Measurements from ENCODE around the gene TCEAL9. TPM values are rescaled to one million over a fixed set of nuclear protein-coding genes. Genes with fewer than 3 reads are reported as not detected.

Gene TCEAL9
- total and polyA plus RNA-seq, 2 of the 4 experiments (the other 2 are of a cell fraction), result 20.3 to 111 TPM

- H3K56ac ChIP-seq (ENCODE audit: extremely low read depth, insufficient read depth, low read length), result no peak overlapping the region
- no peaks in the 10 kb centered on the region for H4K20me1 ChIP-seq (ENCODE audit: insufficient read depth, low read length)
- no peak overlapping the region for H3K4me3 ChIP-seq (ENCODE audit: insufficient read depth, low read depth, low read length)
- TF ChIP-seq RCOR1 (IDR thresholded peaks at IDR 0.05; ENCODE audit: insufficient replicate concordance, low read length) (no peak), CHD1 (IDR thresholded peaks at IDR 0.05; ENCODE audit: low read depth, low read length) (no peak), MXI1 (IDR thresholded peaks at IDR 0.05; ENCODE audit: borderline replicate concordance, low read depth, low read length) (no peak), MAZ (IDR thresholded peaks at IDR 0.05; ENCODE audit: borderline replicate concordance, low read depth, low read length) (no peak), ELK1 (IDR thresholded peaks at IDR 0.05; ENCODE audit: borderline replicate concordance, low read depth, low read length) (no peak), CTCF (conservative IDR thresholded peaks at IDR 0.05; ENCODE audit: low read depth, low read length) (no peak)
- no peaks in the 10 kb centered on the region for H3K4me1 ChIP-seq (ENCODE audit: control insufficient read depth, insufficient read depth, low read length)
- H2BK120ac ChIP-seq (ENCODE audit: low read depth, low read length), result no peak overlapping the region
- H3K14ac ChIP-seq (replicated peaks; ENCODE audit: low read depth, low read length), result no peak overlapping the region
- H2BK5ac ChIP-seq (ENCODE audit: low read depth, low read length, poor library complexity, severe bottlenecking), result no peak overlapping the region
- no peaks in the 10 kb centered on the region for H3K9me1 ChIP-seq (ENCODE audit: insufficient read depth, low read length)
- no peaks in the 10 kb centered on the region for H3K36me3 ChIP-seq (ENCODE audit: control insufficient read depth, insufficient read depth, low read length)
- WGBS, 2 experiments (ENCODE audit: extremely low coverage in 2 of 2, insufficient read length in 1 of 2), result 60% methylated on average over 2 of the region's 32 CpGs; no CpG with 5 or more reads in 1 of the 2 experiments
- no peak overlapping the region for H2AK9ac ChIP-seq (replicated peaks; ENCODE audit: low read depth, low read length, poor library complexity)
- no peak overlapping the region for H3K4me2 ChIP-seq (ENCODE audit: low read depth, low read length)
- peaks cover 2% of the 10 kb centered on the region; the same call in 1 of the 2 replicates for H3K9me3 ChIP-seq (ENCODE audit: control insufficient read depth, insufficient read depth, low read length)
- no peak overlapping the region for H3K4ac ChIP-seq (ENCODE audit: low read depth, low read length)
- POLR2A ChIA-PET (ENCODE audit: unreplicated experiment), result no interaction called here
- CTCF ChIA-PET, result no interaction called here
- no peak overlapping the region for H4K5ac ChIP-seq (ENCODE audit: low read depth, low read length)
- H3K9ac ChIP-seq (ENCODE audit: low read depth, low read length), result no peak overlapping the region
- H3K23ac ChIP-seq (ENCODE audit: low read depth, low read length), result no peak overlapping the region
- H2BK20ac ChIP-seq (ENCODE audit: low read depth, low read length), result no peak overlapping the region
- ATAC-seq (ENCODE audit: low read depth), result no peak
- in situ Hi-C loops (cut with MboI; ENCODE audit: low sequenced_read_pairs) (no loop called here), intact Hi-C loops (cut with micrococcal nuclease) (no loop called here), dilution Hi-C loops (cut with HindIII; ENCODE audit: low sequenced_read_pairs, unreplicated experiment) (no loop called here)
- H3K18ac ChIP-seq (ENCODE audit: low read depth, low read length), result no peak overlapping the region
- no peak overlapping the region for H3K27ac ChIP-seq (ENCODE audit: insufficient read depth, low read length)
- peaks cover 15% of the 10 kb centered on the region for H3K27me3 ChIP-seq (ENCODE audit: control insufficient read depth, insufficient read depth, low read length)
- H4K8ac ChIP-seq (ENCODE audit: low read depth in 2 of 2, low read length in 2 of 2), result no peak overlapping the region
- no TSS peak for BruUV-seq (replicated peaks)
- no peak overlapping the region for H2AK5ac ChIP-seq (ENCODE audit: low read depth, low read length)
- no peaks in the 10 kb centered on the region for H3K79me1 ChIP-seq (ENCODE audit: low read depth in 1 of 2, low read length in 2 of 2)
- H2AFZ ChIP-seq (replicated peaks; ENCODE audit: low read length, poor library complexity), result peak overlapping the region; percentile 63
- H4K91ac ChIP-seq (ENCODE audit: insufficient read depth, low read depth, low read length), result no peak overlapping the region
- no peak for DNase-seq
- H2BK15ac ChIP-seq (ENCODE audit: low read depth, low read length), result no peak overlapping the region
Observed at GRCh38 chrX:103309860-103310554, 46.3 kb upstream of the TCEAL9 start.

All from IMR-90 (cell line).